Smooth muscle cell (in vitro differentiated cells): ENCODE measurements around the gene IPCEF1. TPM values are rescaled to one million over a fixed set of nuclear protein-coding genes. Genes with fewer than 3 reads are reported as not detected.

ENCODE experiments used
- DNase-seq: peaks from one replicate; lab custom pipeline; 2025; ENCODE audit not compliant: unreplicated experiment; lab: John Stamatoyannopoulos, UW
- H2AFZ ChIP-seq: fragments of 200-600 bp; sonication (generic); 2 replicates; pipeline ENCODE4 v1.6.0; 2016; ENCODE audit warnings: antibody characterized with exemption, low read depth, mild to moderate bottlenecking
- H3F3A ChIP-seq: fragments of 200-600 bp; sonication (generic); 2 replicates; pipeline ENCODE4 v1.6.0; 2017; ENCODE audit warnings: antibody characterized with exemption, low read depth
- H3K27ac ChIP-seq: fragments of 200-600 bp; sonication (generic); 2 replicates; pipeline ENCODE4 v1.5.1; 2016; ENCODE audit warnings: low read depth, mild to moderate bottlenecking
- H3K27me3 ChIP-seq: fragments of 200-600 bp; sonication (generic); 2 replicates; pipeline ENCODE4 v1.6.1; 2016; ENCODE audit warnings: low read depth, mild to moderate bottlenecking
- H3K36me3 ChIP-seq: fragments of 200-600 bp; sonication (generic); 2 replicates; pipeline ENCODE4 v1.5.1; 2016; ENCODE audit warnings: low read depth
- H3K4me1 ChIP-seq: fragments of 200-600 bp; sonication (generic); 2 replicates; pipeline ENCODE4 v1.5.1; 2016; ENCODE audit warnings: low read depth
- H3K4me2 ChIP-seq: fragments of 200-600 bp; sonication (generic); 2 replicates; pipeline ENCODE4 v1.6.0; 2016; ENCODE audit warnings: mild to moderate bottlenecking
- H3K4me3 ChIP-seq: fragments of 200-600 bp; sonication (generic); 2 replicates; pipeline ENCODE4 v1.5.1; 2016; ENCODE audit warnings: mild to moderate bottlenecking
- H3K79me2 ChIP-seq: fragments of 200-600 bp; sonication (generic); 2 replicates; pipeline ENCODE4 v1.6.0; 2016; ENCODE audit warnings: low read depth, mild to moderate bottlenecking
- H3K9ac ChIP-seq: fragments of 200-600 bp; sonication (generic); 2 replicates; pipeline ENCODE4 v1.6.0; 2016; ENCODE audit warnings: low read depth
- H3K9me3 ChIP-seq: fragments of 200-600 bp; sonication (generic); replicated peaks from 2 replicates; pipeline ENCODE4 v1.5.1; 2016; ENCODE audit warnings: low read depth
- H4K20me1 ChIP-seq: fragments of 200-600 bp; sonication (generic); 2 replicates; pipeline ENCODE4 v1.6.0; 2016; ENCODE audit warnings: low read depth
- WGBS: methylation state at CpG from one replicate; pipeline ENCODE4 v1.1.7; 2016; ENCODE audit warnings: low lambda C conversion rate; 5-methylcytosine and 5-hydroxymethylcytosine counted together
- polyA plus RNA-seq: library from polyadenylated mRNA; unstranded; fragments of >200 nt; fragmentation: Nextera tagmentation; extraction: Ambion mirVana; gene quantifications from 2 replicates; pipeline ENCODE4 v1.2.1, GENCODE V29; 2016
- total RNA-seq: library from RNA; depleted of rRNA; stranded (reverse); fragments of >200 nt; gene quantifications from 2 replicates; pipeline ENCODE4 v1.2.3, GENCODE V29; 2014
- TF ChIP-seq, protein P1 (sequence below): fragments of 200-600 bp; sonication (generic); IDR thresholded peaks from 2 replicates; pipeline ENCODE4 v1.5.1; 2017; ENCODE audit warnings: borderline replicate concordance, mild to moderate bottlenecking, antibody characterized with exemption; ENCODE audit not compliant: insufficient read depth, poor library complexity, severe bottlenecking

Gene IPCEF1
- total and polyA plus RNA-seq, 2 experiments from 2014 or later, result 0.04 TPM; not detected in 1

DNA sequence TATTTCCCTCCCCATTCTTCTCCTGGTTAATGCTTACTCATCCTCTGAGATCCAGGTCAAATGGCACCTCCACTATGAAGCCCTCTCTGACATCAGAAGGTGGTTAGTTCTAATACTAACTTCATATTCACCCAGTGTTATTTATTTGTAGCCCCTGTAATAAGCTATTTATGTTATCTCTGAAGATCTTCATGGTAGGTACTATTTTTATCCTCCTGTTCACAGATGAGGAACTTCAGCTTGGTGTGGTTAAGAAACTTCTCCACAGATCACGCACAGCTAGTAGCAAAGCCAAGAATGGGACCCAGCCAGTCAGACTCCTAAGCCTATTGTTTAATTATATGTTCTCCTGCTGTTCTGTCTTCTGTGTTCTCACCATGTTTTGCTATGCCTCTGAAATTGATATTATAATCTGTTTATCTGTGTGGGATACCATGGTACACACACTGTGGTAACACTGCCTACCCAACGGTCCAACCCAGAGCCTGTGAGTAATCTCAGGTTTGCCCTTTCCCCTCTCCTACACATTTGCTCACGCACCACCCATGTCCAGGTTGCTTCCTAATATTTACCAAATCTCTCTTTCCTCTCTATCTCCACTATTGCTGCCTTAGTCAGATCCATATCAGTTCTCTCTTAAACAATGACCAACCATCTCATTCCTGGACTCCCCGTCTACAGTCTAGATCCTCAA is 98.4 kb downstream of the IPCEF1 start:
- no peak for DNase-seq
- 72% methylated on average over 4 of the region's 4 CpGs for WGBS
- H3K27ac ChIP-seq, result no peak overlapping the region
- H3K27me3 ChIP-seq, result no peaks in the 10 kb centered on the region
- no peaks in the 10 kb centered on the region for H3F3A ChIP-seq
- no peaks in the 10 kb centered on the region for H4K20me1 ChIP-seq
- H3K4me3 ChIP-seq, result no peak overlapping the region
- no peaks in the 10 kb centered on the region for H3K9me3 ChIP-seq
- TF ChIP-seq, protein P1, sequence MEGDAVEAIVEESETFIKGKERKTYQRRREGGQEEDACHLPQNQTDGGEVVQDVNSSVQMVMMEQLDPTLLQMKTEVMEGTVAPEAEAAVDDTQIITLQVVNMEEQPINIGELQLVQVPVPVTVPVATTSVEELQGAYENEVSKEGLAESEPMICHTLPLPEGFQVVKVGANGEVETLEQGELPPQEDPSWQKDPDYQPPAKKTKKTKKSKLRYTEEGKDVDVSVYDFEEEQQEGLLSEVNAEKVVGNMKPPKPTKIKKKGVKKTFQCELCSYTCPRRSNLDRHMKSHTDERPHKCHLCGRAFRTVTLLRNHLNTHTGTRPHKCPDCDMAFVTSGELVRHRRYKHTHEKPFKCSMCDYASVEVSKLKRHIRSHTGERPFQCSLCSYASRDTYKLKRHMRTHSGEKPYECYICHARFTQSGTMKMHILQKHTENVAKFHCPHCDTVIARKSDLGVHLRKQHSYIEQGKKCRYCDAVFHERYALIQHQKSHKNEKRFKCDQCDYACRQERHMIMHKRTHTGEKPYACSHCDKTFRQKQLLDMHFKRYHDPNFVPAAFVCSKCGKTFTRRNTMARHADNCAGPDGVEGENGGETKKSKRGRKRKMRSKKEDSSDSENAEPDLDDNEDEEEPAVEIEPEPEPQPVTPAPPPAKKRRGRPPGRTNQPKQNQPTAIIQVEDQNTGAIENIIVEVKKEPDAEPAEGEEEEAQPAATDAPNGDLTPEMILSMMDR, result no peak
- H3K4me2 ChIP-seq, result no peak overlapping the region
- no peaks in the 10 kb centered on the region for H3K4me1 ChIP-seq
- H3K36me3 ChIP-seq, result no peaks in the 10 kb centered on the region
- no peak overlapping the region for H2AFZ ChIP-seq
- no peaks in the 10 kb centered on the region for H3K79me2 ChIP-seq
- no peak overlapping the region for H3K9ac ChIP-seq

DNA sequence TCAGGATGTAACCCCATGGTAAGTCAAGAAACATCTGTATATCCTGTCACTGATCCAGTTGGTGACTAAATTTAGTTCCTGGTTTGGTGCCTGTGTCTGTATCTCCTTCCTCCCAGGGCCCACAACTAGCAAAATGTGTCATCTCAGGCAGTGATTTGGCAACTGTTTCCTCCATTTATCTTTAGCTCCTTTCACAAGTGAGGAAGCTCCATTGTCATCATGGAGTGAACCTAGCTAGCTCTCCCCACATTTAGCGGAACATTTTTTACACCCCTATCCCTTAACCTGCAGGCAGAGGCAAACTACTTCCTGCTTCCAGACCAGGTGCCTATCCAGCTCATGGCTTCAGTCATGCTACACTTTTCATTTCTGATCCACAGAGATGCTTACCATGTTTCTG is 99.5 kb downstream of the IPCEF1 start:
- TF ChIP-seq, protein P1, result no peak
- 95% methylated on average over 1 of the region's 1 CpG for WGBS

DNA sequence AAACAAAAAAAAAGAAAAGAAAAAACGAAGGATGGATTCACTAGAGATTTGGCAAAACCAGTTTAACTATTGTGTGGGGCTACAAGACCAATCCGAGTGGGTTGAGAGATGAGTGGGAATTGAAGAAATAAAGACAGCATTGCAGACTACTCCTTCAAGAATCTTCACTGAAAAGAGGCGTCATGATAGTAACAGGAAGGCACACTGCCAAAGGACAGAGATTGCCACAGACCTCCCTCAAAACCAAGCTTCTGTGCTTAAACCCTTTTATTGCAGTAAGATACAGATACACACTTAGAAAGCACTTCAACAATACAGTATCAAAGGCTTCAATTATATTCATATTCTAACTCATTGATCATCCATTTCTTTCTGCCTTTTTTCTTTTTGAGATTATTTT is 103.9 kb downstream of the IPCEF1 start:
- peaks cover 4% of the 10 kb centered on the region for H3K4me1 ChIP-seq
- H3K27ac ChIP-seq, result no peak overlapping the region
- H3K9me3 ChIP-seq, result no peaks in the 10 kb centered on the region
- TF ChIP-seq, protein P1, result no peak
- H3F3A ChIP-seq, result no peaks in the 10 kb centered on the region
- no peaks in the 10 kb centered on the region for H3K36me3 ChIP-seq
- 53% methylated on average over 3 of the region's 3 CpGs for WGBS
- no peak for DNase-seq
- H2AFZ ChIP-seq, result no peak overlapping the region
- H3K27me3 ChIP-seq, result no peaks in the 10 kb centered on the region
- H3K79me2 ChIP-seq, result no peaks in the 10 kb centered on the region
- no peak overlapping the region for H3K9ac ChIP-seq
- H3K4me3 ChIP-seq, result no peak overlapping the region
- H4K20me1 ChIP-seq, result no peaks in the 10 kb centered on the region
- H3K4me2 ChIP-seq, result no peak overlapping the region

More for the DNA sequence above, 99.5 kb downstream of the IPCEF1 start:
- Histone ChIP-seq H4K20me1 (no peaks in the 10 kb centered on the region), H3K4me2 (no peak overlapping the region), H3K4me3 (no peak overlapping the region), H3K4me1 (no peaks in the 10 kb centered on the region), H3K27ac (no peak overlapping the region), H3K36me3 (no peaks in the 10 kb centered on the region), H3F3A (no peaks in the 10 kb centered on the region), H3K27me3 (no peaks in the 10 kb centered on the region), H3K9me3 (no peaks in the 10 kb centered on the region), H2AFZ (no peak overlapping the region), H3K79me2 (no peaks in the 10 kb centered on the region), H3K9ac (no peak overlapping the region)
- no peak for DNase-seq

DNA sequence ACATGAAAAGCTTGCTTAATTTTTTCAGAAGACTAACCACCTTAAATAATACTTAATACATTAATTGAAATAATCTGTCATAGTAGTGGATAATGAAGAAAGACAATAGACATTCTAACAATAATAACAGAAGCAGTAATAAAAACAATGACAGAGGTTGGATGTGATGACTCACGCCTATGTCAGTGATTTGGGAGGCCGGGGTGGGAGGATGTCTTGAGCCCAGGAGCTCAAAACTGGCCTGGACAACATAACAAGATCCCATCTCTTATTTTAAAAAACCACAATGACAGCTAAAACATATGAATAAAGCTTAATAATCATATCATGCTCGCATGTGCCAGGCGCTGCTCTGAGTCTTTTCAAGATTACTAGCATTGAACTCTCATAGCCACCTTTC is 105.5 kb downstream of the IPCEF1 start:
- WGBS, result 88% methylated on average over 4 of the region's 4 CpGs
- Histone ChIP-seq H3K4me3 (no peak overlapping the region), H3K9me3 (no peaks in the 10 kb centered on the region), H3K79me2 (no peaks in the 10 kb centered on the region), H3K4me2 (no peak overlapping the region), H3K4me1 (peaks cover 13% of the 10 kb centered on the region), H3K27ac (no peak overlapping the region), H4K20me1 (no peaks in the 10 kb centered on the region), H2AFZ (no peak overlapping the region), H3K9ac (no peak overlapping the region), H3K36me3 (no peaks in the 10 kb centered on the region), H3K27me3 (no peaks in the 10 kb centered on the region), H3F3A (no peaks in the 10 kb centered on the region)
- no peak for DNase-seq
- TF ChIP-seq, protein P1, result no peak
